ENCODE results near the gene KEL.

The KEL gene

GRCh38 chr7:142961595-142961972, 579 bp downstream of the KEL start:
- DNase-seq, result no peak

GRCh38 chr7:142960955-142961512, 1.1 kb downstream of the KEL start:
- no peak for DNase-seq

GRCh38 chr7:142959202-142959601, 3.0 kb downstream of the KEL start:
- no peak for DNase-seq

- DNase-seq, result no peak
These were observed 4.4 kb downstream of the KEL start for GRCh38 chr7:142957723-142958122.

- DNase-seq, result no peak
These were observed 5.1 kb downstream of the KEL start for GRCh38 chr7:142956951-142957623.

- DNase-seq, result no peak
These were observed 7.4 kb downstream of the KEL start for GRCh38 chr7:142954680-142955268.

- no peak for DNase-seq
These were observed 11.9 kb downstream of the KEL start for GRCh38 chr7:142950235-142950634.

GRCh38 chr7:142948603-142949002, 13.6 kb downstream of the KEL start:
- DNase-seq, result no peak

GRCh38 chr7:142945001-142945400, 17.2 kb downstream of the KEL start:
- no peak for DNase-seq

- no peak for DNase-seq
These were observed 18.4 kb downstream of the KEL start for GRCh38 chr7:142943706-142944268.

GRCh38 chr7:142942746-142943145, 19.4 kb downstream of the KEL start:
- no peak for DNase-seq

- DNase-seq, result no peak
These were observed 20.6 kb downstream of the KEL start for GRCh38 chr7:142941541-142941940.

- DNase-seq, result no peak
These were observed 21.1 kb downstream of the KEL start for GRCh38 chr7:142940966-142941535.

- no peak for DNase-seq
These were observed 22.8 kb downstream of the KEL start, which contains the start of gene LLCFC1 for GRCh38 chr7:142939226-142939910. TSS of gene LLCFC1 (plus strand) at chr7:142939484. CDS start at chr7:142939622, 138 bp downstream.

GRCh38 chr7:142938611-142939010, 23.6 kb downstream of the KEL start:
- no peak for DNase-seq

- no peak for DNase-seq
These were observed 26.1 kb downstream of the KEL start for GRCh38 chr7:142935941-142936565.

- no peak for DNase-seq
These were observed 28.1 kb downstream of the KEL start for GRCh38 chr7:142934056-142934455.

- DNase-seq, result no peak
These were observed 28.5 kb downstream of the KEL start, which contains the start of gene TRPV5 for GRCh38 chr7:142933624-142934023. TSS of gene TRPV5 (minus strand) at chr7:142933746. CDS start at chr7:142933459, 287 bp downstream.

- DNase-seq, result no peak
These were observed 29.1 kb downstream of the KEL start for GRCh38 chr7:142933092-142933475.

- DNase-seq, result no peak
These were observed 29.6 kb downstream of the KEL start for GRCh38 chr7:142932386-142933091.

- no peak for DNase-seq
These were observed 31.9 kb downstream of the KEL start for GRCh38 chr7:142930126-142930730.

GRCh38 chr7:142927949-142928348, 34.2 kb downstream of the KEL start:
- no peak for DNase-seq
